Activated T-helper 1 cell treated with anti-CD3 and anti-CD28 coated beads, Interleukin-2, amount 50 U/mL, for 16 hours (primary cell): ENCODE results near the gene ZNF892.
"Not testable (repeated sequence)": the region's sequence is repeated elsewhere in the genome, so short reads cannot be mapped to it uniquely, and the experiment has no call there.

ENCODE experiments used
- DNase-seq, 2 donors: peaks; one replicate each; pipeline ENCODE4 v3.0.0-alpha.2; 2020; ENCODE audit warnings: low read depth in 1 of 2, low spot score in 1 of 2

Gene ZNF892

DNA sequence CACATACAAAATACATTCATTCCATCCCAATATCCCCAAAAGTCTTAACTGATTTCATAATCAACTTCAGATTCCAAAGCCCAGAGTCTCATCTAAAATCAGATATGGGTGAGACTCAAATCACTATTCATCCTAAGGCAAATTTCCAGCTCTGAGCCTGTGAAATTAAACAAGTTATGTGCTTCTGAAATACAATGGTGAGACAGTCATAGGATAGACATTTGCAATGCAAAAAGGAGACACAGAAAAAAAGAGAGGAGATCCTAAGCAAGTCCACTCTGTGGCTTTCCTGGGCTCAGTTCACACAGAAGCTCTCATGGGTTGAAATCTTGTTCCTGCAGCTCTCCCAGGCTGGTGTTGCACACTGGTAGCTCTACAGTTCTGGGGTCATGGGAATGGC is 18.3 kb downstream of the ZNF892 start:
- DNase-seq, result no peak

DNA sequence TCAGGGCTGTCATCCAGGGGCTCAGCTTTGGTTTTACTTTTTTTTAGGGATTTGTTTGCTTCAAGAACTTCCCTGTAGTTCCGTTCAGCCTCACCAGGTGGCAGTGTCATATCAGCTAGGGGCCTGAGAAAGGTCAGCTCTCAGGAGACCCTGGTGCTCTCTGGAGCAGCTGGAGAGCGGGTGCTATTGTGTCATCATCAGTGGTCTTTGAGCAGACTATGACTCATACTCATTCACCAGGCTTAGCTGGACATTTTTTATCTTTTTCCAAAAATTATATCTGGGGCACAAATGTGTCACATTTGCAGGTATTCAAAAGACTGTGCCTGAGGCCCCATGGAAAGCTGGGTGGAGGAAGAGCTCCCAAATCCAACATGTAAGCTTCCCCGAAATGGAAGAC is 24.4 kb downstream of the ZNF892 start:
- no peak for DNase-seq

DNA sequence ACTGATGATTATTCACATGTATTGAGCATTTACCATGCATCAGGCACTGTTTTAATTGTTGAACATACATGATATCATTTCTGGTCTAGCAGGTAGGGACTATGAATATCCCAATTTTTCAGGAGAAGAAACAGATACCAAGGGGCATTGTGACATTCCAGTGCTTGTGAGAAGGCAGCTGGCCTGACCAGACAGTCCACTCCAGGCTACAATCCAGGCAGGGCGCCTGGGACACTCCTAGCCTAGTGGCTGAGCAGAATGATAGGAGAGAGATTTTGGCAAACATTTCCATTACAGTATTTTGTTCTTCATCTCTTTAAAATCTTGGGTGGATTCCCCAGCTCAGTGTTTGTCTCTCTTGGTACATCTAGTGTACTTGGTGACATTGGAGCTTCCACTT is 24.9 kb downstream of the ZNF892 start:
- no peak for DNase-seq

DNA sequence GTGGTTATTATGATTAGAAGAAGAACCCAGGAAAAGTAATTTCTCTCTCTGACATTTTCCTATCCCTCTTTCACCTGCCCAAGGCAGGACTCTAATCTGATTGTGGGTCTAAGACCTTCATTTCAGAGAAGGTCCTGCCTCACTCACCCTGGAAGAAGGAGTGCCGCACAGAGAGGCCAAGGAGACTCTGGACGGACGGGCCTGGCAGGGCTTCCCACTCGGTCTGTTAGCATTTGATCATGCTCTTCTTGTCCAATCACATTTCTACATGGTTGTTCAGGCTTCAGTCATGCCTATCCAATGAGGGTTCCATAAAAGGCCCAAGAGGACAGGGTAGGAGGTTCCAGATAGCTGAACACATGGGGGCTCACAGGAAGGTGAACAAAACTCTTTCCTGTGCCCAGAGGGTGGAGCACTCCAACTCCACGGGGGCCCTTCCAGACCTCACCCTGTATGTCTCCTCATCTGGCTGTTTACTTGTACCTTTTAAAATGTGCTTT is 27.0 kb downstream of the ZNF892 start:
- DNase-seq, result no peak

DNA sequence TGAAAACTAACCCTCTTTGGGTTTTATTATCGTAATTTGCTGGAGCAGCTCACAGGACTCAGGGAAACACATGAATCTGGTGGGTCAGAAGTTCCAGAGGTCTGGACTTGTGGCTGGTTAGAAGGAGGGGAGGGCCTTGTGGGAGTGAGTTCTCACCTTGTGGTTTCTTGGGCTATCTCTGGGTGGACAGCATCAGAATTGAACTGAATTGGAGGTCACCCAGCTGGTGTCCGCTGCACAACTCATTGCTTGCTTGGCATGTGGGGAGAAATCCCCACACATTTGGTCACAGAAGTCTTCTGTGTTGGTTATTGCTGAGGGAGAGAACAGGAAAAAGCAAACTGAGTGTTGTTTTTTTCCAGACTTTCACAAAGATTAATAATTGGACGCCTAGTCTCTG is 27.5 kb downstream of the ZNF892 start:
- DNase-seq, result no peak

DNA sequence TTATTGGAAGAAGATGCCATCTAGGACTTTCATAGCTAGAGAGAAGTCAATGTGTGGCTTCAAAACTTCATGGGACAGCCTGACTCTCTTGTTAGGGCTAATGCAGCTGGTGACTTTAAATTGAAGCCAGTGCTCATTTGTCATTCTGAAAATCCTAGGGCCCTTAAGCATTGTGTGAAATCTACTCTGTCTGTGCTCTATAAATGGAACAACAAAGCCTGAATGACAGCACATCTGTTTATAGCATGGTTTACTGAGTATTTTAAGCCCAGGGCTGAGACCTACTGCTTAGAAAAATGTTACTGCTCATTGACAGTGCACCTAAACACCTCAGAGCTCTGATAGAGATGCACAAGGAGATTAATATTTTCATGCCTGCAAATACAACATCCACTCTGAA is 30.8 kb downstream of the ZNF892 start:
- DNase-seq, result no peak

DNA sequence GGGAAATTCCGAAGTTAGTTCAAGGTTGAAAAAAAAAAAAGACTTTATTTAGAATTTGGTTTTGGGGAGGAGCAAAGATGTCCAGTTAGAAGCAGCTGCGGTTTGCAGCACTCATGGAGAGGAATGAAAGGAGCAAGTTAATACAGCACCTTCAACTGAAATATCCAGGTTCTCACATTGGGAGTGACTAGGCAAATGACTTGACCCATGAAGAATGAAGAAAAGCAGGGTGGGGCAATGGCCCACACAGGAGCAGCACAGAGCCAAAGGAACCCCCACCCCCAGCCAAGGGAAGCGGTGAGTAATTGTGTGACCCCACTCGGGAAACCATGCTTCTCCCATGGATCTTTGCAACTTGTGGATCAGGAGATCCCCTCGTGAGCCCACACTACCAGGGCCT is 32.8 kb downstream of the ZNF892 start:
- no peak for DNase-seq

DNA sequence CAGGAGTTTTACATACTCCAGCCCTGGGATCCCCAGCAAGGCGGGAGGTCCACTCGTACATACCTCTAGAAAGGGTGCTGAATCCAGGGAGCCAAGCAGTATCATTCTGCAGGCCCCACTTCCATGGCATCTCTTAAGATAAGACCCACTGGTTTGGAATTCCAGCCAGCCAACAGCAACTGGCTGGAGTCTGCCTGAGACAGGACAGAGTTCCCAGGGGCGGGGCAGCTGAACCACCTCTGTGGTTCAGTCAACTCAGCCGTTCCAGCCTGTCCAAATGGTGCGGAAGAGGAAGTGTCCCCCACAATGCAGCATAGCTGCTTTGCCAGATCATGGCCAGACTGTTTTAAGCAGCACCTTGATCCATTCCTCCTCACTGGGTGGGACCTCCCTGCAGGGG is 33.2 kb downstream of the ZNF892 start:
- DNase-seq, result no peak

DNA sequence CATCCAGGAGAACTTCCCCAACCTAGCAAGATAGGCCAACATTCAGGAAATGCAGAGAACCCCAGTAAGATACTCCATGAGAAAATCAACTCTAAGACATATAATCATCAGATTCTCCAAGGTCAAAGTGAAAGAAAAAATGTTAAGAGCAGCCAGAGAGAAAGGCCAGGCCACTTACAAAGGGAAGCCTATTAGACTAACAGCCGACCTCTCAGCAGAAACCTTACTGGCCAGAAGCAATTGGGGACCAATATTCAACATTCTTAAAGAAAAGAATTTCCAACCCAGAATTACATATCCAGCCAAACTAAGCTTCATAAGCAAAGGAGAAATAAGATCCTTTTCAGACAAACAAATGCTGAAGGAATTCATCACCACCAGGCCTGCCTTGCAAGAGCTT is 34.8 kb downstream of the ZNF892 start:
- DNase-seq, result not testable (repeated sequence)
